ENCODE measurements around the gene SETD2.

GRCh38 chr3:47008851-47009224, 155.1 kb downstream of the SETD2 start:
- TF ChIP-seq REST (IDR thresholded peaks at IDR 0.05; ENCODE audit: low read depth) (no peak), YY1 (IDR thresholded peaks at IDR 0.05; ENCODE audit: low read depth) (no peak), ZBTB7A (IDR thresholded peaks at IDR 0.05; ENCODE audit: low read depth) (no peak), CEBPB (IDR thresholded peaks at IDR 0.05) (no peak), MAX (IDR thresholded peaks at IDR 0.05) (no peak), FOXM1 (IDR thresholded peaks at IDR 0.05; ENCODE audit: borderline replicate concordance, low read depth) (no peak), EP300 (IDR thresholded peaks at IDR 0.05; ENCODE audit: borderline replicate concordance) (no peak)
